Activated naive CD8-positive, alpha-beta T cell (primary cell): ENCODE measurements around the gene ELP1.

ENCODE experiments used
- H3K27ac Mint-ChIP-seq: one replicate; pipeline ENCODE4 v1.8.0; 2021; ENCODE audit warnings: mixed read lengths
- H3K27me3 Mint-ChIP-seq: one replicate; pipeline ENCODE4 v1.8.0; 2021; ENCODE audit warnings: mixed read lengths
- H3K36me3 Mint-ChIP-seq: one replicate; pipeline ENCODE4 v1.8.0; 2021; ENCODE audit warnings: mixed read lengths
- H3K4me1 Mint-ChIP-seq: one replicate; pipeline ENCODE4 v1.8.0; 2021; ENCODE audit warnings: low read depth, mixed read lengths
- H3K4me3 Mint-ChIP-seq: one replicate; pipeline ENCODE4 v1.8.0; 2021; ENCODE audit warnings: mild to moderate bottlenecking, mixed read lengths
- H3K9me3 Mint-ChIP-seq: one replicate; pipeline ENCODE4 v1.8.0; 2021; ENCODE audit warnings: low read depth, mixed read lengths

ELP1 gene

GRCh38 chr9:108876425-108876824, 57.5 kb downstream of the ELP1 start:
- peaks cover 2% of the 10 kb centered on the region for H3K4me1 Mint-ChIP-seq
- H3K27ac Mint-ChIP-seq, result no peak overlapping the region
- no peaks in the 10 kb centered on the region for H3K9me3 Mint-ChIP-seq
- no peaks in the 10 kb centered on the region for H3K27me3 Mint-ChIP-seq
- peaks cover 38% of the 10 kb centered on the region for H3K36me3 Mint-ChIP-seq
- H3K4me3 Mint-ChIP-seq, result no peak overlapping the region

GRCh38 chr9:108874058-108874788, 59.7 kb downstream of the ELP1 start:
- no peaks in the 10 kb centered on the region for H3K27me3 Mint-ChIP-seq
- H3K4me3 Mint-ChIP-seq, result no peak overlapping the region
- H3K36me3 Mint-ChIP-seq, result peaks cover 40% of the 10 kb centered on the region
- peaks cover 2% of the 10 kb centered on the region for H3K4me1 Mint-ChIP-seq
- H3K27ac Mint-ChIP-seq, result no peak overlapping the region
- H3K9me3 Mint-ChIP-seq, result no peaks in the 10 kb centered on the region

GRCh38 chr9:108869092-108869725, 64.7 kb downstream of the ELP1 start:
- Mint-ChIP-seq H3K36me3 (peaks cover 27% of the 10 kb centered on the region), H3K27me3 (no peaks in the 10 kb centered on the region), H3K4me3 (no peak overlapping the region), H3K9me3 (no peaks in the 10 kb centered on the region), H3K27ac (no peak overlapping the region), H3K4me1 (no peaks in the 10 kb centered on the region)

- Mint-ChIP-seq H3K4me3 (no peak overlapping the region), H3K4me1 (no peaks in the 10 kb centered on the region), H3K9me3 (no peaks in the 10 kb centered on the region), H3K27ac (peak overlapping the region; percentile 3), H3K27me3 (no peaks in the 10 kb centered on the region), H3K36me3 (peaks cover 21% of the 10 kb centered on the region)
Measured at GRCh38 chr9:108867829-108868228, 66.1 kb downstream of the ELP1 start.

GRCh38 chr9:108867116-108867515, 66.8 kb downstream of the ELP1 start:
- Mint-ChIP-seq H3K36me3 (peaks cover 20% of the 10 kb centered on the region), H3K4me1 (no peaks in the 10 kb centered on the region), H3K27ac (no peak overlapping the region), H3K9me3 (no peaks in the 10 kb centered on the region), H3K27me3 (no peaks in the 10 kb centered on the region), H3K4me3 (no peak overlapping the region)

- Mint-ChIP-seq H3K4me1 (no peaks in the 10 kb centered on the region), H3K27ac (peak overlapping the region; percentile 41), H3K4me3 (no peak overlapping the region), H3K27me3 (no peaks in the 10 kb centered on the region), H3K36me3 (peaks cover 11% of the 10 kb centered on the region), H3K9me3 (no peaks in the 10 kb centered on the region)
Measured at GRCh38 chr9:108866001-108866420, 67.9 kb downstream of the ELP1 start.

GRCh38 chr9:108865037-108865436, 68.9 kb downstream of the ELP1 start:
- H3K9me3 Mint-ChIP-seq, result no peaks in the 10 kb centered on the region
- H3K27me3 Mint-ChIP-seq, result no peaks in the 10 kb centered on the region
- no peaks in the 10 kb centered on the region for H3K4me1 Mint-ChIP-seq
- H3K36me3 Mint-ChIP-seq, result peaks cover 4% of the 10 kb centered on the region
- H3K27ac Mint-ChIP-seq, result no peak overlapping the region
- no peak overlapping the region for H3K4me3 Mint-ChIP-seq

GRCh38 chr9:108864446-108864845, 69.5 kb downstream of the ELP1 start:
- Mint-ChIP-seq H3K27me3 (no peaks in the 10 kb centered on the region), H3K36me3 (peaks cover 4% of the 10 kb centered on the region), H3K4me3 (no peak overlapping the region), H3K27ac (no peak overlapping the region), H3K9me3 (no peaks in the 10 kb centered on the region), H3K4me1 (no peaks in the 10 kb centered on the region)

- peaks cover 4% of the 10 kb centered on the region for H3K36me3 Mint-ChIP-seq
- H3K4me3 Mint-ChIP-seq, result no peak overlapping the region
- H3K4me1 Mint-ChIP-seq, result no peaks in the 10 kb centered on the region
- no peak overlapping the region for H3K27ac Mint-ChIP-seq
- no peaks in the 10 kb centered on the region for H3K9me3 Mint-ChIP-seq
- H3K27me3 Mint-ChIP-seq, result no peaks in the 10 kb centered on the region
Measured at GRCh38 chr9:108863891-108864290, 70.0 kb downstream of the ELP1 start.

GRCh38 chr9:108861997-108862396, 71.9 kb downstream of the ELP1 start, which contains the start of gene ACTL7A:
TSS of gene ACTL7A (plus strand) at chr9:108862266. CDS start at chr9:108862323, 57 bp downstream.
- H3K36me3 Mint-ChIP-seq, result no peaks in the 10 kb centered on the region
- no peak within 1 kb of the TSS for H3K27ac Mint-ChIP-seq
- no peaks in the 10 kb centered on the region for H3K9me3 Mint-ChIP-seq
- no peak within 1 kb of the TSS for H3K4me3 Mint-ChIP-seq
- no peaks in the 10 kb centered on the region for H3K4me1 Mint-ChIP-seq
- H3K27me3 Mint-ChIP-seq, result no peaks in the 10 kb centered on the region

GRCh38 chr9:108861464-108861863, 72.5 kb downstream of the ELP1 start:
- H3K36me3 Mint-ChIP-seq, result no peaks in the 10 kb centered on the region
- H3K4me3 Mint-ChIP-seq, result no peak overlapping the region
- H3K27me3 Mint-ChIP-seq, result no peaks in the 10 kb centered on the region
- no peak overlapping the region for H3K27ac Mint-ChIP-seq
- no peaks in the 10 kb centered on the region for H3K9me3 Mint-ChIP-seq
- H3K4me1 Mint-ChIP-seq, result no peaks in the 10 kb centered on the region

GRCh38 chr9:108860764-108861163, 73.2 kb downstream of the ELP1 start:
- no peaks in the 10 kb centered on the region for H3K27me3 Mint-ChIP-seq
- H3K36me3 Mint-ChIP-seq, result no peaks in the 10 kb centered on the region
- no peak overlapping the region for H3K4me3 Mint-ChIP-seq
- H3K9me3 Mint-ChIP-seq, result no peaks in the 10 kb centered on the region
- no peaks in the 10 kb centered on the region for H3K4me1 Mint-ChIP-seq
- no peak overlapping the region for H3K27ac Mint-ChIP-seq

- Mint-ChIP-seq H3K9me3 (no peaks in the 10 kb centered on the region), H3K4me3 (no peak overlapping the region), H3K4me1 (no peaks in the 10 kb centered on the region), H3K36me3 (no peaks in the 10 kb centered on the region), H3K27me3 (no peaks in the 10 kb centered on the region), H3K27ac (no peak overlapping the region)
Measured at GRCh38 chr9:108860354-108860753, 73.6 kb downstream of the ELP1 start.

GRCh38 chr9:108859459-108860114, 74.3 kb downstream of the ELP1 start:
- Mint-ChIP-seq H3K27ac (no peak overlapping the region), H3K4me1 (no peaks in the 10 kb centered on the region), H3K36me3 (no peaks in the 10 kb centered on the region), H3K27me3 (no peaks in the 10 kb centered on the region), H3K4me3 (no peak overlapping the region), H3K9me3 (no peaks in the 10 kb centered on the region)

GRCh38 chr9:108857572-108857971, 76.4 kb downstream of the ELP1 start:
- no peaks in the 10 kb centered on the region for H3K27me3 Mint-ChIP-seq
- no peaks in the 10 kb centered on the region for H3K36me3 Mint-ChIP-seq
- no peak overlapping the region for H3K4me3 Mint-ChIP-seq
- H3K4me1 Mint-ChIP-seq, result no peaks in the 10 kb centered on the region
- no peak overlapping the region for H3K27ac Mint-ChIP-seq
- H3K9me3 Mint-ChIP-seq, result no peaks in the 10 kb centered on the region
